ELF-1 (cell line): Measurements from ENCODE around the gene MPHOSPH10.
"Not testable (repeated sequence)": the region's sequence is repeated elsewhere in the genome, so short reads cannot be mapped to it uniquely, and the experiment has no call there.

Source experiments
- DNase-seq: peaks from one replicate; pipeline ENCODE4 v3.0.0-alpha.2; 2016; ENCODE audit warnings: low read depth, low spot score

MPHOSPH10 gene, protein sequence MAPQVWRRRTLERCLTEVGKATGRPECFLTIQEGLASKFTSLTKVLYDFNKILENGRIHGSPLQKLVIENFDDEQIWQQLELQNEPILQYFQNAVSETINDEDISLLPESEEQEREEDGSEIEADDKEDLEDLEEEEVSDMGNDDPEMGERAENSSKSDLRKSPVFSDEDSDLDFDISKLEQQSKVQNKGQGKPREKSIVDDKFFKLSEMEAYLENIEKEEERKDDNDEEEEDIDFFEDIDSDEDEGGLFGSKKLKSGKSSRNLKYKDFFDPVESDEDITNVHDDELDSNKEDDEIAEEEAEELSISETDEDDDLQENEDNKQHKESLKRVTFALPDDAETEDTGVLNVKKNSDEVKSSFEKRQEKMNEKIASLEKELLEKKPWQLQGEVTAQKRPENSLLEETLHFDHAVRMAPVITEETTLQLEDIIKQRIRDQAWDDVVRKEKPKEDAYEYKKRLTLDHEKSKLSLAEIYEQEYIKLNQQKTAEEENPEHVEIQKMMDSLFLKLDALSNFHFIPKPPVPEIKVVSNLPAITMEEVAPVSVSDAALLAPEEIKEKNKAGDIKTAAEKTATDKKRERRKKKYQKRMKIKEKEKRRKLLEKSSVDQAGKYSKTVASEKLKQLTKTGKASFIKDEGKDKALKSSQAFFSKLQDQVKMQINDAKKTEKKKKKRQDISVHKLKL

GRCh38 chr2:71130152-71130904 is at the start of gene MPHOSPH10, which contains the start of gene MCEE:
TSS of gene MPHOSPH10 (plus strand) at chr2:71130634. CDS start at chr2:71130666, 32 bp downstream.
TSS of gene MCEE (minus strand) at chr2:71130229. CDS start at chr2:71130219, 10 bp downstream.
- DNase-seq: peak; percentile 95

GRCh38 chr2:71082402-71083252 is 47.8 kb upstream of the MPHOSPH10 start:
- DNase-seq: no peak

DNA sequence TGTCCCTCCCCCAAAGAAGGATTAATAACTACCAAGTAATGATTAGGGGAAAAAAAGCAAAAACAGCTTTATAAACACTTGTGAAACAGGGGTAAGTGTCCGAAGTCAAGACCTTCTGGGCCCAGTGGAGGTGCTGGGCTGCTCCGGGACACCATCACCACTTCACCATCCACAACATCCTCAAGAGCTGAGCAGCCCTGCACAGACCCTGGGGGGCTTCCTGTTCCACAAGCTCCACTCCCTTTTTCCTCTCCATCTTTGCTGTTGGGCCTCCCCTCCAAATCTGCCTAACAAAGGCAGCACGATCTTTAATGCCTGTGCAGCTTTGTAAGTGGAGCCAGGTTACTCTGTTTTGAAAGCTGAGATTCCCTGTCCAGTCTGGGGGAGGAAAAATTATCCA is 47.1 kb upstream of the MPHOSPH10 start:
- not testable (repeated sequence) for DNase-seq

GRCh38 chr2:71083752-71084312 is 46.6 kb upstream of the MPHOSPH10 start:
- DNase-seq: not testable (repeated sequence)

DNA sequence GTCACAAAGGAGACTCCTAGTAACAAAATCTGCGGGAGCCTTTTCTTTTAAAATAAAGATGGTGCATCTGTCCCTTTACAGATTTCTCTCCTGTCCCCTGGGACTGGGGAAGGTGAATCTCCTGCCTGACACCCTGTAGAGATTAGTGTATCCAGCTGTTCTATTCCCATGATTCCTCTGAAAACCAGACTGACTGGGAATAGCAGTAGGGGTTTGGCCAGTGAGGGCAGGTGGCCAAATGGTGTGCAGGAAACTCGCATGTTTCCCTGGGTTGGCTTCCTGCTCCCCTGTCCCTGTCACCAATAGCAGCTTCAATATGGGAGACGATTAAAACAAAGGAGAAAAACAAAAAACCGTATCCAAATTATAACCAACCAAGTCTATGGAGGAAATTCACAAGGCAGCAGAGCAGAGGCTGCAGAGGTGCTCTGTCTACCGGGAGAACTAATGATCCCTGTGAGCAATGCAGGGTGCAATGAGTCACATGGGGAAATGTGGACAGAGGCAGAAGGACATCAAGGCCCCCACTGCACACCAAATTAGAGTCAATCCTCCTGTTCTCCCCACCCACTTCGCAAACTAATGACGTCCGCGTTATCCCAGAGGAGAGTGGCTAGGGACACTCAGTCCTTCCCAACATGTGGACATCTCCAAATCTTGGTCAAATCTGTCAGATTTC is 45.0 kb upstream of the MPHOSPH10 start:
- not testable (repeated sequence) for DNase-seq

- DNase-seq: not testable (repeated sequence)
These were observed 41.0 kb upstream of the MPHOSPH10 start for GRCh38 chr2:71089475-71089874.

- DNase-seq: peak; percentile 32
These were observed 38.6 kb upstream of the MPHOSPH10 start for GRCh38 chr2:71091808-71092207.

DNA sequence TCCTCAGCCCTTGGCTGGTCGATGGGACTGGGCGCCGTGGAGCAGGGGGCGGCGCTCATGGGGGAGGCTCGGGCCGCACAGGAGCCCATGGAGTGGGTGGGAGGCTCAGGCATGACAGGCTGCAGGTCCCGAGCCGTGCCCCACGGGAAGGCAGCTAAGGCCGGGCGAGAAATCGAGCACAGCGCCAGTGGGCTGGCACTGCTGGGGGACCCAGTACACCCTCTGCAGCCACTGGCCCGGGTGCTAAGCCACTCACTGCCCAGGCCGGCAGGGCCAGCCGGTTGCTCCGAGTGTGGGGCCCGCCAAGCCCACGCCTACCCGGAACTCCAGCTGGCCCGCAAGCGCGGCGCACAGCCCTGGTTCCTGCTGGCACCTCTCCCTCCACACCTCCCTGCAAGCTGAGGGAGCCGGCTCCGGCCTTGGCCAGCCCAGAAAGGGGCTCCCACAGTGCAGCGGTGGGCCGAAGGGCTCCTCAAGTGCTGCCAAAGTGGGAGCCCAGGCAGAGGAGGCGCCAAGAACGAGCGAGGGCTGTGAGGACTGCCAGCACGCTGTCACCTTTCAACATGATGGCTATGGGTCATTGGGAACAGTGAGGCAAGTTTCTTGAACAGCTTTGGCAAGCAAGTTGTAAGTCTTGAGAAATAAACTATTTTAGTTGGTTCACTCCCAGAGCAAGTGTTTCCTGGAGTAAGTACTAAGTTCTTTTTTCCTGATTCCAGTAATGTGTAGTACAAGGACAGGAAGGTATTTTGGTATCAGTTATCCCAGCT is 37.8 kb upstream of the MPHOSPH10 start:
- not testable (repeated sequence) for DNase-seq

DNA sequence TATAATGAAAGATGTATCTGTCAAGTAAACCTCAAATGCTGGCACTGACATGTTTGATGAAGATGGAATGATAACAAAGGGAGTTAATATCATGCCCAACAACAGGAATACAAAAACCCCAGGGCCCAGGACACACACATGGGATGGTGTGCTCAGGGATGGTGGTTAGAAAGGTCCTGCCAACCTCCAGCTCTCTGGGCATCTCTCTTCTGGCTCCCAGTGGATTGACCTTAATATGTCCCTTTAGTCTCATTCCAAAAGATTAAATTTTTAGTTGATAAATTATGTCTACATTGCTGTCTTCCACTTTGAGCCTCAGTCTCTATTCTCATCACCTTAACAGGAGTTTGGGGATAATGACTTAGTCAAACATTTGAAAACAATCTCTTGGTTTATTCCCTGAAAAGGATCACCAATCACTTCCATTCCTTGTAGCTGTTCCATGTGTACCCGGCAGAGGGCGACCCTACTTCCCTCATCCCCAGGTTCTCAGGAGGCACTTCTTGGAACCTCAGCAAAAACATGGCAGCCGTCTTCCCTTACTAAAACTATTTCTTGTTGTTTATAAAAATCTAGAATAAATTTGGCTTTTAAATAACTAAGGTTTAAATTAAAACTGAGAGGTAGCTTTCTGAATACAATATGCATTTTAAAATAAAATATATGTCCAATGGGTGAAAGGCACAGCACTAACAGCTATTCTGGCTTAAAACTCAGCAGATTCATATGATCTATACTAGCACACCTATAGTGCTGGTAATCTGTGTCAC is 30.1 kb upstream of the MPHOSPH10 start:
- peak; percentile 58 for DNase-seq

DNA sequence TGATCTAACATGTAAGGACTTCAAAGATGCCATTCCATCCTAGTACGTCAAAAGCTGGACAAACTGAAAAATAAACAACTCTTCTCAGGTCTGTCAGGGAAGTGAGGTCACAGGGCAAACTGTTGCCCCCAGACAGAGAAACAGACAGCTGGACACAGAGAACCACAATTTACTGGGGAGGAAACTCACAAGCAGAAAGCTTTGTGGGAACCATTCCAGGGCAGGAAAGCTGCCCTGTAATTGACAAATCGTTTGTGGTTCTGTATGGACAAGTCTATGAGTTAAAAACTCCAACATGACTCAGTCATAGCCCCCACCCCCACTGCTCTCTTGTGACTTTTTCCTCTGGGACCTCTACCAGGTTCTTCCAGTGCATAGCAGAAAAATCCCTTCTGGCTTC is 28.8 kb upstream of the MPHOSPH10 start:
- no peak for DNase-seq

DNA sequence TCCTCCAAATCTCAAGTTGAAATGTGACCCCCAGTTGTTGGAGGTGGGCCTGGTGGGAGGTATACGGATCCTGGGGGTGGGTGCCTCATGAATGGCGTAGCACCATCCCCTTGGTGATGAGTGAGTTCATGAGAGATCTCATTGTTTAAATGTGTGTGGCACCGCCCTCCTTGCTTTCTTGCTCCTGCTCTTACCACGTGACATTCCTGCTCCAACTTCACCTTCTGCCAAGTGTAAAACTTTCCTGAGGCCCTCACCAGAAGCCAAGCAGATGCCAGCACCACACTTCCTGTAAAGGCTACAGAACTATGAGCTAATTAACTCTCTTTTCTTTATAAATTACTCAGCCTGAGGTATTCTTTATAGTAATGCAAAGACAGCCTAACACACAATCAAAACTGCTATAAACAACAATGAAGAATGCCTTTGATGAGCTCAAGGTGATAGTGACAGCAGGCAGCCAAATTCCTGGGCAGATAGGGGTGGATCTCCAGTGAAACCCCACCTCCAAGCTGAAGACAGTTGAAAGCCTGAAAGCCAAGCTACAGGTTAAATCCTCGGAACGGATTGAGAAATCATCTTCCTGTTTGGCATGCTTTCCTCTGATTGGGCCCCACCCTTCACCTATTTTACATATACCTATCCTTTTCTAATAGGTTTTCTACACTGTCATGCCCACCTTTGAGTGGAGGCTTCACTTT is 27.3 kb upstream of the MPHOSPH10 start:
- peak; percentile 44 for DNase-seq

DNA sequence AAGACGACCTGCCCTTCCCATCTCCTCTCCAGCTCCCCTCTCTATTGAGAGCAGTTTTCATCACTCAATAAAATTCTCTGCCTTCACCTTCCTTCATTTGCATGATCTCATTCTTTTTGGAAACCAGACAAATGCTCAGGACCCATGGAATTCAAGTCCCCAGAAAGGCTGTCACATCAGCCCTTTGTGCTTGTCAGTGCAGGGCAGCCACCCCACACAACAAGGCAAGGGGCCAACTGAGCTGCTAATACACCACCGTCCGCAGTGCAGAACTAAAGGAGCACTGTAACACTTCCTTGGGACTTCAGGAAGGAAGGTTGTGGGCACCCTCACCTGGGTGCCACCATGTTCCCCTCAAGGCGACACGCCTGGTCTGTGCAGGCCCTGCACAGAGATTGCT is 26.6 kb upstream of the MPHOSPH10 start:
- DNase-seq: no peak

- not testable (repeated sequence) for DNase-seq
These were observed 24.0 kb upstream of the MPHOSPH10 start for GRCh38 chr2:71106463-71106862.

- no peak for DNase-seq
These were observed 22.3 kb upstream of the MPHOSPH10 start for GRCh38 chr2:71108091-71108490.

- DNase-seq: no peak
These were observed 16.6 kb upstream of the MPHOSPH10 start for GRCh38 chr2:71113843-71114242.

GRCh38 chr2:71117063-71117462 is 13.4 kb upstream of the MPHOSPH10 start:
- no peak for DNase-seq

DNA sequence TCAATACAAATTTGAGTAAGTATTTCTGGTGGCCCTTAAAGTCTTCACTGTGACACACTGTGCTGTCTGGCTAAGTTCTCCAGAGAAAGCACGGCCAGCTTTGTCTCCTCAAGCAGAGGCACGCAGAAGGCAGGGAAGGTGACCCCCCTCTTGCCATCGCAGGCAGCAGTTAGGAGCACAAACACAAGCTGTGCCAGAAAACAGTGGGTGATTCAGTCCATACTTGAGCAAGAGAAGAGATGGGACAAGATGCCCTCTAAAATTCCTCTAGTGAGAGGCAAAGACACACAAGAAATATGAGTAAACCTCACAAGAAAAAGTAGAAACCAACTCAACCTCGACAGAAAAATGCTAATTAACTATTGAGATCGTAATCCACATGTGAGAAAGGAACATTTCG is 10.2 kb upstream of the MPHOSPH10 start:
- DNase-seq: no peak

DNA sequence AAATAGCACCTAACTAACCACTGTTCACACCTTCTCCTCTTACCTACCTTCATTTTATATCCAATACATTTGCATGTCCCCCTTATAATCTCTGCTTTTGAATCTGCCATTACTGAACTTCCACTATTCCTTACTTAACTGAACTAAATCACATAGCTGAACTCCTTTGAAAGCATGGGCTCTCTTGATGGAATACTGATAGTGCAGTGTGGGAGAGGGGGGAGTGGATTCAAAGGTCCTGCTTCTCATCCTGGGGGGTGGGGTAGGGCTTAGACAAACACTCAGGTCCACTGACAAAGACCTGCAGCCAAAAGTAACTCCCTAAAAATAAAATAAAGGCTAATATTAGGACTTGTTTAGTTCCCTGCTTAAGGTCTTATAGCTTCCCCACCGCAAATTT is 9.0 kb upstream of the MPHOSPH10 start:
- no peak for DNase-seq
